ENCODE measurements around the gene ELOVL3. TPM values are rescaled to one million over a fixed set of nuclear protein-coding genes. Genes with fewer than 3 reads are reported as not detected.

Gene ELOVL3
- total RNA-seq, 1 experiment from 2014 or later = 0.17 TPM

DNA sequence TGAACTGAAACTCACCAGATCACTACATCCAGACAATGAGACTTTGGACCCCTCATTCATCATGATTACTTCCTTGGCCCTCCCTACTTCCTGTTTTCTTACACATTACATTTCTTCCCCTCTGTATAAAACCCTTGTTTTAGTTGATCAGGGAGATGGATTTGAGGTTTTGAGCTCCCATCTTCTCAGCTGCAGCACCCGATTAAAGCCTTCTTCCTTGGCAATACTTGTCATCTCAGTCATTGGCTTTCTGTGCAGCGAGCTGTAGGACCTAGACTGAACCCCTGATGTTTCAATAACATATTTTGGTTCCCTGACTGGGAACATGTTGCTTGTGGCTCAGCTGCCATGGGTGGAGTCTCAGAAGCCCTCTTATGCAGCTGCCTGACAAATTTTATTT, 40.8 kb upstream of the ELOVL3 start:
- POLR2A ChIA-PET = no interaction called here
- ATAC-seq (no peak), DNase-seq (ENCODE audit: low spot score) (no peak)
- Mint-ChIP-seq H3K27me3 (ENCODE audit: low read depth) (peaks cover 18% of the 10 kb centered on the region), H3K36me3 (peaks cover 14% of the 10 kb centered on the region), H3K27ac (no peak overlapping the region), H3K4me1 (no peaks in the 10 kb centered on the region), H3K4me3 (no peak overlapping the region), H3K9me3 (peaks cover 56% of the 10 kb centered on the region)
- CTCF ChIA-PET = interaction anchor here (0.6 to 0.7 kb wide), 2 partner anchors 53 to 344 kb away, joined by 3 to 7 read pairs; no protein-coding TSS in a partner anchor
- no peak for TF ChIP-seq NR1H2 (CRISPR knock-in tag; IDR thresholded peaks at IDR 0.05)
- no peak for TF ChIP-seq IRF2 (CRISPR knock-in tag; IDR thresholded peaks at IDR 0.05; ENCODE audit: borderline replicate concordance, low read depth)
- no peak for TF ChIP-seq FOXJ3 (CRISPR knock-in tag; IDR thresholded peaks at IDR 0.05; ENCODE audit: borderline replicate concordance)
- TF ChIP-seq FOXP4 (CRISPR knock-in tag; IDR thresholded peaks at IDR 0.05) = no peak
- TF ChIP-seq ZNF138 (CRISPR knock-in tag; conservative IDR thresholded peaks at IDR 0.05) = no peak
- TF ChIP-seq, protein P1, sequence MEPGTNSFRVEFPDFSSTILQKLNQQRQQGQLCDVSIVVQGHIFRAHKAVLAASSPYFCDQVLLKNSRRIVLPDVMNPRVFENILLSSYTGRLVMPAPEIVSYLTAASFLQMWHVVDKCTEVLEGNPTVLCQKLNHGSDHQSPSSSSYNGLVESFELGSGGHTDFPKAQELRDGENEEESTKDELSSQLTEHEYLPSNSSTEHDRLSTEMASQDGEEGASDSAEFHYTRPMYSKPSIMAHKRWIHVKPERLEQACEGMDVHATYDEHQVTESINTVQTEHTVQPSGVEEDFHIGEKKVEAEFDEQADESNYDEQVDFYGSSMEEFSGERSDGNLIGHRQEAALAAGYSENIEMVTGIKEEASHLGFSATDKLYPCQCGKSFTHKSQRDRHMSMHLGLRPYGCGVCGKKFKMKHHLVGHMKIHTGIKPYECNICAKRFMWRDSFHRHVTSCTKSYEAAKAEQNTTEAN (CRISPR knock-in tag; IDR thresholded peaks at IDR 0.05) = no peak
- TF ChIP-seq ATF1 (CRISPR knock-in tag; IDR thresholded peaks at IDR 0.05) = no peak
- no peak for TF ChIP-seq EMX1 (CRISPR knock-in tag; IDR thresholded peaks at IDR 0.05)
- TF ChIP-seq, protein P2, sequence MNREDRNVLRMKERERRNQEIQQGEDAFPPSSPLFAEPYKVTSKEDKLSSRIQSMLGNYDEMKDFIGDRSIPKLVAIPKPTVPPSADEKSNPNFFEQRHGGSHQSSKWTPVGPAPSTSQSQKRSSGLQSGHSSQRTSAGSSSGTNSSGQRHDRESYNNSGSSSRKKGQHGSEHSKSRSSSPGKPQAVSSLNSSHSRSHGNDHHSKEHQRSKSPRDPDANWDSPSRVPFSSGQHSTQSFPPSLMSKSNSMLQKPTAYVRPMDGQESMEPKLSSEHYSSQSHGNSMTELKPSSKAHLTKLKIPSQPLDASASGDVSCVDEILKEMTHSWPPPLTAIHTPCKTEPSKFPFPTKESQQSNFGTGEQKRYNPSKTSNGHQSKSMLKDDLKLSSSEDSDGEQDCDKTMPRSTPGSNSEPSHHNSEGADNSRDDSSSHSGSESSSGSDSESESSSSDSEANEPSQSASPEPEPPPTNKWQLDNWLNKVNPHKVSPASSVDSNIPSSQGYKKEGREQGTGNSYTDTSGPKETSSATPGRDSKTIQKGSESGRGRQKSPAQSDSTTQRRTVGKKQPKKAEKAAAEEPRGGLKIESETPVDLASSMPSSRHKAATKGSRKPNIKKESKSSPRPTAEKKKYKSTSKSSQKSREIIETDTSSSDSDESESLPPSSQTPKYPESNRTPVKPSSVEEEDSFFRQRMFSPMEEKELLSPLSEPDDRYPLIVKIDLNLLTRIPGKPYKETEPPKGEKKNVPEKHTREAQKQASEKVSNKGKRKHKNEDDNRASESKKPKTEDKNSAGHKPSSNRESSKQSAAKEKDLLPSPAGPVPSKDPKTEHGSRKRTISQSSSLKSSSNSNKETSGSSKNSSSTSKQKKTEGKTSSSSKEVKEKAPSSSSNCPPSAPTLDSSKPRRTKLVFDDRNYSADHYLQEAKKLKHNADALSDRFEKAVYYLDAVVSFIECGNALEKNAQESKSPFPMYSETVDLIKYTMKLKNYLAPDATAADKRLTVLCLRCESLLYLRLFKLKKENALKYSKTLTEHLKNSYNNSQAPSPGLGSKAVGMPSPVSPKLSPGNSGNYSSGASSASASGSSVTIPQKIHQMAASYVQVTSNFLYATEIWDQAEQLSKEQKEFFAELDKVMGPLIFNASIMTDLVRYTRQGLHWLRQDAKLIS (CRISPR knock-in tag; IDR thresholded peaks at IDR 0.05; ENCODE audit: borderline replicate concordance) = no peak
- TF ChIP-seq NR3C1 (CRISPR knock-in tag; conservative IDR thresholded peaks at IDR 0.05; ENCODE audit: low read depth) = no peak
- TF ChIP-seq, protein P3, sequence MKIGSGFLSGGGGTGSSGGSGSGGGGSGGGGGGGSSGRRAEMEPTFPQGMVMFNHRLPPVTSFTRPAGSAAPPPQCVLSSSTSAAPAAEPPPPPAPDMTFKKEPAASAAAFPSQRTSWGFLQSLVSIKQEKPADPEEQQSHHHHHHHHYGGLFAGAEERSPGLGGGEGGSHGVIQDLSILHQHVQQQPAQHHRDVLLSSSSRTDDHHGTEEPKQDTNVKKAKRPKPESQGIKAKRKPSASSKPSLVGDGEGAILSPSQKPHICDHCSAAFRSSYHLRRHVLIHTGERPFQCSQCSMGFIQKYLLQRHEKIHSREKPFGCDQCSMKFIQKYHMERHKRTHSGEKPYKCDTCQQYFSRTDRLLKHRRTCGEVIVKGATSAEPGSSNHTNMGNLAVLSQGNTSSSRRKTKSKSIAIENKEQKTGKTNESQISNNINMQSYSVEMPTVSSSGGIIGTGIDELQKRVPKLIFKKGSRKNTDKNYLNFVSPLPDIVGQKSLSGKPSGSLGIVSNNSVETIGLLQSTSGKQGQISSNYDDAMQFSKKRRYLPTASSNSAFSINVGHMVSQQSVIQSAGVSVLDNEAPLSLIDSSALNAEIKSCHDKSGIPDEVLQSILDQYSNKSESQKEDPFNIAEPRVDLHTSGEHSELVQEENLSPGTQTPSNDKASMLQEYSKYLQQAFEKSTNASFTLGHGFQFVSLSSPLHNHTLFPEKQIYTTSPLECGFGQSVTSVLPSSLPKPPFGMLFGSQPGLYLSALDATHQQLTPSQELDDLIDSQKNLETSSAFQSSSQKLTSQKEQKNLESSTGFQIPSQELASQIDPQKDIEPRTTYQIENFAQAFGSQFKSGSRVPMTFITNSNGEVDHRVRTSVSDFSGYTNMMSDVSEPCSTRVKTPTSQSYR (CRISPR knock-in tag; IDR thresholded peaks at IDR 0.05) = no peak
- no peak for TF ChIP-seq NFE2L1 (CRISPR knock-in tag; IDR thresholded peaks at IDR 0.05)
- TF ChIP-seq RORB (CRISPR knock-in tag; IDR thresholded peaks at IDR 0.05) = no peak
- TF ChIP-seq FOXK1 (CRISPR knock-in tag; IDR thresholded peaks at IDR 0.05) = no peak
- TF ChIP-seq, protein P4, sequence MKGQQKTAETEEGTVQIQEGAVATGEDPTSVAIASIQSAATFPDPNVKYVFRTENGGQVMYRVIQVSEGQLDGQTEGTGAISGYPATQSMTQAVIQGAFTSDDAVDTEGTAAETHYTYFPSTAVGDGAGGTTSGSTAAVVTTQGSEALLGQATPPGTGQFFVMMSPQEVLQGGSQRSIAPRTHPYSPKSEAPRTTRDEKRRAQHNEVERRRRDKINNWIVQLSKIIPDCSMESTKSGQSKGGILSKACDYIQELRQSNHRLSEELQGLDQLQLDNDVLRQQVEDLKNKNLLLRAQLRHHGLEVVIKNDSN (CRISPR knock-in tag; IDR thresholded peaks at IDR 0.05) = no peak
- TF ChIP-seq, protein P5, sequence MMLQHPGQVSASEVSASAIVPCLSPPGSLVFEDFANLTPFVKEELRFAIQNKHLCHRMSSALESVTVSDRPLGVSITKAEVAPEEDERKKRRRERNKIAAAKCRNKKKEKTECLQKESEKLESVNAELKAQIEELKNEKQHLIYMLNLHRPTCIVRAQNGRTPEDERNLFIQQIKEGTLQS (CRISPR knock-in tag; conservative IDR thresholded peaks at IDR 0.05) = no peak
- TF ChIP-seq SMAD3 (CRISPR knock-in tag; IDR thresholded peaks at IDR 0.05; ENCODE audit: borderline replicate concordance) = no peak
- TF ChIP-seq ZNF219 (CRISPR knock-in tag; IDR thresholded peaks at IDR 0.05; ENCODE audit: borderline replicate concordance) = no peak
- TF ChIP-seq ZNF232 (CRISPR knock-in tag; IDR thresholded peaks at IDR 0.05) = no peak
